ENCODE data around the gene RBMS3. TPM values are rescaled to one million over a fixed set of nuclear protein-coding genes. Genes with fewer than 3 reads are reported as not detected.

Gene RBMS3
- total RNA-seq, 1 donor from 2014 or later: 33.0 TPM

GRCh38 chr3:29590012-29590411 lies 309.1 kb downstream of the RBMS3 start:
- H3K27me3 Mint-ChIP-seq (ENCODE audit: low read depth, unreplicated experiment): no peaks in the 10 kb centered on the region
- Histone ChIP-seq H3K9ac (ENCODE audit: low read length) (no peak overlapping the region), H3K79me2 (ENCODE audit: insufficient read depth, low read length) (no peaks in the 10 kb centered on the region), H2AFZ (ENCODE audit: low read depth, low read length) (no peak overlapping the region), H3K27ac (ENCODE audit: low read depth, low read length) (no peak overlapping the region), H3K9me3 (ENCODE audit: insufficient read depth, low read depth, low read length) (no peaks in the 10 kb centered on the region), H4K20me1 (ENCODE audit: insufficient read depth, low read length) (no peaks in the 10 kb centered on the region), H3K4me1 (ENCODE audit: insufficient read depth, low read length) (no peaks in the 10 kb centered on the region), H3K36me3 (ENCODE audit: insufficient read depth, low read length) (no peaks in the 10 kb centered on the region), H3K27me3 (ENCODE audit: insufficient read depth, low read length) (no peaks in the 10 kb centered on the region), H3K4me3 (ENCODE audit: insufficient read depth, low read depth, low read length) (no peak overlapping the region), H3K4me2 (ENCODE audit: low read length) (no peak overlapping the region)
- peaks cover 2% of the 10 kb centered on the region for H3K36me3 Mint-ChIP-seq (ENCODE audit: low read depth, unreplicated experiment)
- DNase-seq (ENCODE audit: low read depth): no peak
- peaks cover 5% of the 10 kb centered on the region for H3K9me3 Mint-ChIP-seq (ENCODE audit: unreplicated experiment)
- H3K4me3 Mint-ChIP-seq (ENCODE audit: unreplicated experiment): no peak overlapping the region
- H3K27ac Mint-ChIP-seq (ENCODE audit: unreplicated experiment): no peak overlapping the region
- H3K4me1 Mint-ChIP-seq (ENCODE audit: low read depth, unreplicated experiment): peaks cover 2% of the 10 kb centered on the region
- TF ChIP-seq EZH2 (IDR thresholded peaks at IDR 0.05; ENCODE audit: insufficient read depth, low read length) (no peak), CTCF (IDR thresholded peaks at IDR 0.05; ENCODE audit: insufficient read depth, low read depth, low read length) (no peak)
- FAIRE-seq: no peak

- Histone ChIP-seq H3K9ac (ENCODE audit: low read length) (no peak overlapping the region), H3K9me3 (ENCODE audit: insufficient read depth, low read depth, low read length) (no peaks in the 10 kb centered on the region), H3K27me3 (ENCODE audit: insufficient read depth, low read length) (no peaks in the 10 kb centered on the region), H3K27ac (ENCODE audit: low read depth, low read length) (no peak overlapping the region), H3K36me3 (ENCODE audit: insufficient read depth, low read length) (no peaks in the 10 kb centered on the region), H3K4me1 (ENCODE audit: insufficient read depth, low read length) (no peaks in the 10 kb centered on the region), H2AFZ (ENCODE audit: low read depth, low read length) (no peak overlapping the region), H3K79me2 (ENCODE audit: insufficient read depth, low read length) (no peaks in the 10 kb centered on the region), H3K4me2 (ENCODE audit: low read length) (no peak overlapping the region), H4K20me1 (ENCODE audit: insufficient read depth, low read length) (no peaks in the 10 kb centered on the region), H3K4me3 (ENCODE audit: insufficient read depth, low read depth, low read length) (no peak overlapping the region)
- DNase-seq (ENCODE audit: low read depth): no peak
- no peak for FAIRE-seq
- Mint-ChIP-seq H3K36me3 (ENCODE audit: low read depth, unreplicated experiment) (peaks cover 2% of the 10 kb centered on the region), H3K4me3 (ENCODE audit: unreplicated experiment) (no peak overlapping the region), H3K9me3 (ENCODE audit: unreplicated experiment) (peaks cover 5% of the 10 kb centered on the region), H3K27ac (ENCODE audit: unreplicated experiment) (no peak overlapping the region), H3K27me3 (ENCODE audit: low read depth, unreplicated experiment) (no peaks in the 10 kb centered on the region), H3K4me1 (ENCODE audit: low read depth, unreplicated experiment) (peaks cover 2% of the 10 kb centered on the region)
- no peak for TF ChIP-seq EZH2 (IDR thresholded peaks at IDR 0.05; ENCODE audit: insufficient read depth, low read length)
- TF ChIP-seq CTCF (IDR thresholded peaks at IDR 0.05; ENCODE audit: insufficient read depth, low read depth, low read length): no peak
These were observed 309.6 kb downstream of the RBMS3 start for GRCh38 chr3:29590461-29590860.

GRCh38 chr3:29591579-29591978 lies 310.7 kb downstream of the RBMS3 start:
- no peak for DNase-seq (ENCODE audit: low read depth)
- no peaks in the 10 kb centered on the region for H3K4me1 ChIP-seq (ENCODE audit: insufficient read depth, low read length)
- no peak overlapping the region for H3K4me2 ChIP-seq (ENCODE audit: low read length)
- FAIRE-seq: no peak
- H3K27me3 ChIP-seq (ENCODE audit: insufficient read depth, low read length): no peaks in the 10 kb centered on the region
- Mint-ChIP-seq H3K27me3 (ENCODE audit: low read depth, unreplicated experiment) (no peaks in the 10 kb centered on the region), H3K36me3 (ENCODE audit: low read depth, unreplicated experiment) (peaks cover 2% of the 10 kb centered on the region), H3K9me3 (ENCODE audit: unreplicated experiment) (peaks cover 5% of the 10 kb centered on the region), H3K27ac (ENCODE audit: unreplicated experiment) (no peak overlapping the region), H3K4me3 (ENCODE audit: unreplicated experiment) (no peak overlapping the region), H3K4me1 (ENCODE audit: low read depth, unreplicated experiment) (peaks cover 2% of the 10 kb centered on the region)
- H3K9me3 ChIP-seq (ENCODE audit: insufficient read depth, low read depth, low read length): no peaks in the 10 kb centered on the region
- H2AFZ ChIP-seq (ENCODE audit: low read depth, low read length): no peak overlapping the region
- TF ChIP-seq EZH2 (IDR thresholded peaks at IDR 0.05; ENCODE audit: insufficient read depth, low read length) (no peak), CTCF (IDR thresholded peaks at IDR 0.05; ENCODE audit: insufficient read depth, low read depth, low read length) (no peak)
- H3K79me2 ChIP-seq (ENCODE audit: insufficient read depth, low read length): no peaks in the 10 kb centered on the region
- no peaks in the 10 kb centered on the region for H4K20me1 ChIP-seq (ENCODE audit: insufficient read depth, low read length)
- H3K4me3 ChIP-seq (ENCODE audit: insufficient read depth, low read depth, low read length): no peak overlapping the region
- no peaks in the 10 kb centered on the region for H3K36me3 ChIP-seq (ENCODE audit: insufficient read depth, low read length)
- H3K27ac ChIP-seq (ENCODE audit: low read depth, low read length): no peak overlapping the region
- H3K9ac ChIP-seq (ENCODE audit: low read length): no peak overlapping the region
